ENCODE data around the gene RBM5.

The RBM5 gene

DNA sequence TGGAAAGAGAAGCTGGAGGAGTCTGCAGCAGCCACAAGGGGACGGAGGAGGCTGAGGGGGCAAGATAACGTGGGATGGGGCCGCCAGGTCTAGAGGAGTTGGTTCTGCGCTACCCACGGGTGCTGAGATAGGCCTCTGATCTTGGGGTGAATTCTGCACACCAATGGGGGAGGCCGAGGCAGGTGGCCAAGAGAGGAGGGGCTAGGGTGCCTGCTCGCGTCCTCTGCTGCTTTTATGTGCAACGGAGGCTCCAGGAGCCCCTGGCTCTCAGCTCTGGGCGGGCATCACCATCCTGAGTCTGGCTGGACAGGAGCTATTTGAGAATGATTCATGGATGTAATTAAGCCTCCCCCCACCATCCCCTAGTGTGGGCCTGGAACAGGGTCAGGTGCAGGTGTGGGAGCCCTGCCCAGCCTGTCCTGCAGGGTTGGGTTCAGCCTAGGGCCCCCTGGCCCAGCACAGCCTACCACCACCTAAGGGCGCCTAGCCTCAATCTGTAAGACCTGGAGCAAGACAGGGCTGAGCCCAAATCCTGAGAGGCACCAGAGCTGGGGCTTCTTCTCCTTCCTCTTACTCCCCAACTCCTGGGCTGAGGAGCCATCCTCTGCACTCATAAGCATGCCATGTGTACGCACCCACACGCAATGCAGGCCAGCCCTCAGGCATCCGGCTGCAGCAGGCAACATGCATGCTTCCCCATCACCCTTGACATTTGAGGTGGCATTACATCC, 34.1 kb downstream of the RBM5 start:
- Histone ChIP-seq H3K4me1 (ENCODE audit: control insufficient read depth, insufficient read depth, low read length) (peaks cover 7% of the 10 kb centered on the region), H3K9me3 (ENCODE audit: control insufficient read depth, insufficient read depth, low read depth, low read length) (no peaks in the 10 kb centered on the region), H3K27ac (ENCODE audit: extremely low read depth, low read depth, low read length) (no peak overlapping the region), H3K4me3 (ENCODE audit: low read depth, low read length) (no peak overlapping the region), H3K36me3 (ENCODE audit: control insufficient read depth in 2 of 2, insufficient read depth in 1 of 2, low read length in 2 of 2) (peaks cover 0 to 41% of the 10 kb centered on the region in 2 experiments; a peak in 2 of 3 replicates)
- CTCF ChIA-PET = interaction anchor here (0.7 to 5.3 kb wide), 10 partner anchors 9 to 104 kb away, joined by 3 to 51 read pairs (median 4); partner anchors contain the start of gene GNAT1
- POLR2A ChIA-PET = interaction anchor here (1.0 to 1.1 kb wide), 2 partner anchors 11 to 30 kb away, joined by 3 to 4 read pairs; no protein-coding TSS in a partner anchor
- TF ChIP-seq ZNF555 (tag by site-specific recombination; conservative IDR thresholded peaks at IDR 0.05) (no peak), EGR2 (tag by site-specific recombination; IDR thresholded peaks at IDR 0.05; ENCODE audit: low read depth) (peak; percentile 47; the same call in 1 of the 2 replicates), ZFHX2 (tag by site-specific recombination; conservative IDR thresholded peaks at IDR 0.05) (peak; percentile 43; the same call in 1 of the 2 replicates), ZNF133 (tag by site-specific recombination; IDR thresholded peaks at IDR 0.05) (no peak), MEIS1 (CRISPR knock-in tag; IDR thresholded peaks at IDR 0.05; ENCODE audit: borderline replicate concordance) (no peak), FEZF1 (tag by site-specific recombination; IDR thresholded peaks at IDR 0.05) (no peak), ZNF302 (tag by site-specific recombination; IDR thresholded peaks at IDR 0.05; ENCODE audit: low read depth) (no peak), REPIN1 (tag by site-specific recombination; IDR thresholded peaks at IDR 0.05; ENCODE audit: low read depth) (no peak)
- TF ChIP-seq, protein P1, sequence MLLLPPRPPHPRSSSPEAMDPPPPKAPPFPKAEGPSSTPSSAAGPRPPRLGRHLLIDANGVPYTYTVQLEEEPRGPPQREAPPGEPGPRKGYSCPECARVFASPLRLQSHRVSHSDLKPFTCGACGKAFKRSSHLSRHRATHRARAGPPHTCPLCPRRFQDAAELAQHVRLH (tag by site-specific recombination; IDR thresholded peaks at IDR 0.05) = no peak

DNA sequence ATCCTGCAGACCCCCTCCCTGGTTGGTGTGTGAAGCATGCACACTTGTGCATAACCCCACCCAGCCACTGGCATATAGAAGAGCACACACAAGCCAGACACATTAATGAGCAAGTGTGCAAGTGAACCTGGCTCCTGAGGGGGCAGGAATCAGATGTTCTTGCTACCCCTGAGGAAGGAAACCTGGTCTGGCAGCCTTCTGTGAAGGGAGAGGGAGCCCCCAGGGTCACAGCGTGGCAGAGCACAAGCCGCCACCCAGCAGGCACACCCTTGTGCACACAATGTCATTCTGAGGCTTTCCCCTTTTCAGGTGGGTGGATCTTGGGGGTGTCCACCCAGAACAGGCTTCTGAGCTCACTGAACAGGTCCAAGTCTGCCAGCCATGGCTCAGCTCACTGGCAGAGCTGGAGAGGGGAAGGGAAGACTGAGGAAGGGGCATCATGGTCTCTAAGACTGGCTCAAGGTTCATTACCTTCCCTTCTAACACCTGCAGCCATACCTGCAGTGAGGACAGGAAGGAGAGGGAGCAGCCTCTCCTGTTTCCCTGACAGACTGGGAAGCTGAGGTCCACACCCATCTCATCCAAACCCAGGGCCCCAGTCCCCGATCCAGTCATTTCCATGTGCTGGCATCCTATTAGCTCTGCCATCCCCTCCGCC, 34.8 kb downstream of the RBM5 start:
- TF ChIP-seq KLF1 (tag by site-specific recombination; IDR thresholded peaks at IDR 0.05) = peak; percentile 85
- TF ChIP-seq, protein P2, sequence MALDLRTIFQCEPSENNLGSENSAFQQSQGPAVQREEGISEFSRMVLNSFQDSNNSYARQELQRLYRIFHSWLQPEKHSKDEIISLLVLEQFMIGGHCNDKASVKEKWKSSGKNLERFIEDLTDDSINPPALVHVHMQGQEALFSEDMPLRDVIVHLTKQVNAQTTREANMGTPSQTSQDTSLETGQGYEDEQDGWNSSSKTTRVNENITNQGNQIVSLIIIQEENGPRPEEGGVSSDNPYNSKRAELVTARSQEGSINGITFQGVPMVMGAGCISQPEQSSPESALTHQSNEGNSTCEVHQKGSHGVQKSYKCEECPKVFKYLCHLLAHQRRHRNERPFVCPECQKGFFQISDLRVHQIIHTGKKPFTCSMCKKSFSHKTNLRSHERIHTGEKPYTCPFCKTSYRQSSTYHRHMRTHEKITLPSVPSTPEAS (tag by site-specific recombination; IDR thresholded peaks at IDR 0.05) = peak; percentile 10; the same call in 1 of the 2 replicates
- peak; percentile 57 for TF ChIP-seq ZBTB17 (tag by site-specific recombination; IDR thresholded peaks at IDR 0.05)
- TF ChIP-seq, protein P3, sequence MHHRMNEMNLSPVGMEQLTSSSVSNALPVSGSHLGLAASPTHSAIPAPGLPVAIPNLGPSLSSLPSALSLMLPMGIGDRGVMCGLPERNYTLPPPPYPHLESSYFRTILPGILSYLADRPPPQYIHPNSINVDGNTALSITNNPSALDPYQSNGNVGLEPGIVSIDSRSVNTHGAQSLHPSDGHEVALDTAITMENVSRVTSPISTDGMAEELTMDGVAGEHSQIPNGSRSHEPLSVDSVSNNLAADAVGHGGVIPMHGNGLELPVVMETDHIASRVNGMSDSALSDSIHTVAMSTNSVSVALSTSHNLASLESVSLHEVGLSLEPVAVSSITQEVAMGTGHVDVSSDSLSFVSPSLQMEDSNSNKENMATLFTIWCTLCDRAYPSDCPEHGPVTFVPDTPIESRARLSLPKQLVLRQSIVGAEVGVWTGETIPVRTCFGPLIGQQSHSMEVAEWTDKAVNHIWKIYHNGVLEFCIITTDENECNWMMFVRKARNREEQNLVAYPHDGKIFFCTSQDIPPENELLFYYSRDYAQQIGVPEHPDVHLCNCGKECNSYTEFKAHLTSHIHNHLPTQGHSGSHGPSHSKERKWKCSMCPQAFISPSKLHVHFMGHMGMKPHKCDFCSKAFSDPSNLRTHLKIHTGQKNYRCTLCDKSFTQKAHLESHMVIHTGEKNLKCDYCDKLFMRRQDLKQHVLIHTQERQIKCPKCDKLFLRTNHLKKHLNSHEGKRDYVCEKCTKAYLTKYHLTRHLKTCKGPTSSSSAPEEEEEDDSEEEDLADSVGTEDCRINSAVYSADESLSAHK (tag by site-specific recombination; IDR thresholded peaks at IDR 0.05) = no peak
- H3K27ac ChIP-seq (ENCODE audit: extremely low read depth, low read depth, low read length) = no peak overlapping the region
- H3K4me1 ChIP-seq (ENCODE audit: control insufficient read depth, insufficient read depth, low read length) = peaks cover 7% of the 10 kb centered on the region
- H3K4me3 ChIP-seq (ENCODE audit: low read depth, low read length) = no peak overlapping the region
- ChIA-PET POLR2A (interaction anchor here (1.0 kb wide), 1 partner anchor 10 kb away, joined by 4 read pairs; no protein-coding TSS in a partner anchor), CTCF (interaction anchor here (0.6 to 5.3 kb wide), 6 partner anchors 9 to 102 kb away, joined by 3 to 51 read pairs (median 4); partner anchors contain the start of gene GNAT1)
- peaks cover 0 to 34% of the 10 kb centered on the region in 2 experiments; a peak in 1 of 3 replicates for H3K36me3 ChIP-seq (ENCODE audit: control insufficient read depth in 2 of 2, insufficient read depth in 1 of 2, low read length in 2 of 2)
- no peaks in the 10 kb centered on the region for H3K9me3 ChIP-seq (ENCODE audit: control insufficient read depth, insufficient read depth, low read depth, low read length)

DNA sequence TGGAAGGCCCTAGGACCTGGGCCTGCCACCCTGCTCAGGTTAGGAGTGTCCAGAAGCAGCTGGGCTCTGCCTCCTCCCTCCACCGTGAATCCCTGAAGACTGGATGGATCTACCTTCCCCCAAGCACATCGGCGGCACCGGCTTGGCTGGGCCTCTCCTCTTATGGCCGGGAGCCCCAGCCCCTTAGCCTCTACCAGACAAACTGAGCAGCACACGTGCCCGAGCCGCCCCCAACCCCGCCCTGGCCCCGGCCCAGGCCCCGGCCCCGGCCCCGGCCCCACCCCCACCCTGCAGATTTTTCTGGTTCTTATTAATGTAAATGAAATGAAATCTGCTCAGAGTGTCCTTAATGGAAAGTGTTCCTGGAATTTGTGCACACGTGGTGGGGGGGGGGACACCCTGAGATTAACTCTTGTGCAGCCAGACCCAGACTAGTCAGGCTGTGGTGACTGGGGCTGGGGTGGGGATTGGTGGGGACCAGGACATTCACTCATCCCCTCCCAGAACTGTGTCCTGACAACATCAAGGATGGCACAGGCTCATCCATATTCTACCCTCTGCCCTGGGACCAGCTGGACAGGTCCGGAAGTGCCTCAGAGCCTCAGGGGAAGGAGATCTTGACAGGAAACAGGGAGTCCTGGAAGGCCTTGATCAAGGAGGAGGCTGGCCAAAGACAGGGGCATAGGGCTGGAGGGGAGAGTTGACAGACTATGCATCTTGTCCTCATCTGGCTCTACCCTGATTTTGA, 35.5 kb downstream of the RBM5 start:
- Histone ChIP-seq H3K36me3 (ENCODE audit: control insufficient read depth in 2 of 2, insufficient read depth in 1 of 2, low read length in 2 of 2) (peaks cover 0 to 27% of the 10 kb centered on the region in 2 experiments; a peak in 1 of 3 replicates), H3K4me1 (ENCODE audit: control insufficient read depth, insufficient read depth, low read length) (peaks cover 7% of the 10 kb centered on the region), H3K9me3 (ENCODE audit: control insufficient read depth, insufficient read depth, low read depth, low read length) (no peaks in the 10 kb centered on the region), H3K27ac (ENCODE audit: extremely low read depth, low read depth, low read length) (no peak overlapping the region), H3K4me3 (ENCODE audit: low read depth, low read length) (no peak overlapping the region)
- ChIA-PET POLR2A (interaction anchor here (1.0 kb wide), 1 partner anchor 10 kb away, joined by 4 read pairs; no protein-coding TSS in a partner anchor), CTCF (interaction anchor here (0.6 to 5.3 kb wide), 4 partner anchors 8 to 101 kb away, joined by 3 to 29 read pairs (median 4); partner anchors contain the start of gene GNAT1)
- TF ChIP-seq, protein P4, sequence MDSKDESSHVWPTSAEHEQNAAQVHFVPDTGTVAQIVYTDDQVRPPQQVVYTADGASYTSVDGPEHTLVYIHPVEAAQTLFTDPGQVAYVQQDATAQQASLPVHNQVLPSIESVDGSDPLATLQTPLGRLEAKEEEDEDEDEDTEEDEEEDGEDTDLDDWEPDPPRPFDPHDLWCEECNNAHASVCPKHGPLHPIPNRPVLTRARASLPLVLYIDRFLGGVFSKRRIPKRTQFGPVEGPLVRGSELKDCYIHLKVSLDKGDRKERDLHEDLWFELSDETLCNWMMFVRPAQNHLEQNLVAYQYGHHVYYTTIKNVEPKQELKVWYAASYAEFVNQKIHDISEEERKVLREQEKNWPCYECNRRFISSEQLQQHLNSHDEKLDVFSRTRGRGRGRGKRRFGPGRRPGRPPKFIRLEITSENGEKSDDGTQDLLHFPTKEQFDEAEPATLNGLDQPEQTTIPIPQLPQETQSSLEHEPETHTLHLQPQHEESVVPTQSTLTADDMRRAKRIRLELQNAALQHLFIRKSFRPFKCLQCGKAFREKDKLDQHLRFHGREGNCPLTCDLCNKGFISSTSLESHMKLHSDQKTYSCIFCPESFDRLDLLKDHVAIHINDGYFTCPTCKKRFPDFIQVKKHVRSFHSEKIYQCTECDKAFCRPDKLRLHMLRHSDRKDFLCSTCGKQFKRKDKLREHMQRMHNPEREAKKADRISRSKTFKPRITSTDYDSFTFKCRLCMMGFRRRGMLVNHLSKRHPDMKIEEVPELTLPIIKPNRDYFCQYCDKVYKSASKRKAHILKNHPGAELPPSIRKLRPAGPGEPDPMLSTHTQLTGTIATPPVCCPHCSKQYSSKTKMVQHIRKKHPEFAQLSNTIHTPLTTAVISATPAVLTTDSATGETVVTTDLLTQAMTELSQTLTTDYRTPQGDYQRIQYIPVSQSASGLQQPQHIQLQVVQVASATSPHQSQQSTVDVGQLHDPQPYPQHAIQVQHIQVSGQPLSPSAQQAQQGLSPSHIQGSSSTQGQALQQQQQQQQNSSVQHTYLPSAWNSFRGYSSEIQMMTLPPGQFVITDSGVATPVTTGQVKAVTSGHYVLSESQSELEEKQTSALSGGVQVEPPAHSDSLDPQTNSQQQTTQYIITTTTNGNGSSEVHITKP (tag by site-specific recombination; IDR thresholded peaks at IDR 0.05) = peak; percentile 69
- TF ChIP-seq ZNF660 (tag by site-specific recombination; IDR thresholded peaks at IDR 0.05) = no peak
- no peak for TF ChIP-seq ZNF354C (tag by site-specific recombination; IDR thresholded peaks at IDR 0.05; ENCODE audit: borderline replicate concordance, low read depth)
- TF ChIP-seq ZNF610 (tag by site-specific recombination; IDR thresholded peaks at IDR 0.05; ENCODE audit: borderline replicate concordance) = no peak
- TF ChIP-seq, protein P5, sequence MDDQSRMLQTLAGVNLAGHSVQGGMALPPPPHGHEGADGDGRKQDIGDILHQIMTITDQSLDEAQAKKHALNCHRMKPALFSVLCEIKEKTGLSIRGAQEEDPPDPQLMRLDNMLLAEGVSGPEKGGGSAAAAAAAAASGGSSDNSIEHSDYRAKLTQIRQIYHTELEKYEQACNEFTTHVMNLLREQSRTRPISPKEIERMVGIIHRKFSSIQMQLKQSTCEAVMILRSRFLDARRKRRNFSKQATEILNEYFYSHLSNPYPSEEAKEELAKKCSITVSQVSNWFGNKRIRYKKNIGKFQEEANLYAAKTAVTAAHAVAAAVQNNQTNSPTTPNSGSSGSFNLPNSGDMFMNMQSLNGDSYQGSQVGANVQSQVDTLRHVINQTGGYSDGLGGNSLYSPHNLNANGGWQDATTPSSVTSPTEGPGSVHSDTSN (CRISPR knock-in tag; IDR thresholded peaks at IDR 0.05) = no peak

All from HEK293 (cell line).